GM12875 (cell line): ENCODE measurements around the gene NEUROD6.

Experiments
- H3K4me3 ChIP-seq: one replicate; pipeline ENCODE4 v1.5.1; 2011; ENCODE audit warnings: low read depth, low read length, control low read depth
- TF ChIP-seq, protein P1 (sequence below): IDR thresholded peaks from 2 replicates; pipeline ENCODE4 v1.5.1; 2011; ENCODE audit warnings: low read depth, mild to moderate bottlenecking, control low read depth, inconsistent platforms, low read length, moderate library complexity, borderline replicate concordance; ENCODE audit not compliant: insufficient read depth

The NEUROD6 gene

DNA sequence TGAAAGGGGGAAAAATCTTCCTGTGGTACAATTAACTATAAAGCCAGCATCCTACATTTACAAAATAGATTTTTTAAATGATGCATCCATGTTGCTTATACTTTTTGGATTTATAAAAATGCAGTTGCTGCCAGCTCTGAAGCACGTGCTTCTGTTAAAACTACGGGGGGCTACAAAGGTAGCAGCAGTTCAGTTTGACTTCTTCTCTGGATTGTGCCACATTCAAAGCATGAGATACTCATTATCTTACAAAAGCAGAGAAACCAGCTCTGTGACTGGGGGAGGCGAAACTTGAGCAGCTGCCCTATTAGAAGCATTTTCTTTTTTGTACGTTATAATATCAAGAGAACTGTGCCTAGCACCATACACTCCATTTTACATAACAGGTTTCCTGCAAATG is 31.1 kb downstream of the NEUROD6 start:
- TF ChIP-seq, protein P1, sequence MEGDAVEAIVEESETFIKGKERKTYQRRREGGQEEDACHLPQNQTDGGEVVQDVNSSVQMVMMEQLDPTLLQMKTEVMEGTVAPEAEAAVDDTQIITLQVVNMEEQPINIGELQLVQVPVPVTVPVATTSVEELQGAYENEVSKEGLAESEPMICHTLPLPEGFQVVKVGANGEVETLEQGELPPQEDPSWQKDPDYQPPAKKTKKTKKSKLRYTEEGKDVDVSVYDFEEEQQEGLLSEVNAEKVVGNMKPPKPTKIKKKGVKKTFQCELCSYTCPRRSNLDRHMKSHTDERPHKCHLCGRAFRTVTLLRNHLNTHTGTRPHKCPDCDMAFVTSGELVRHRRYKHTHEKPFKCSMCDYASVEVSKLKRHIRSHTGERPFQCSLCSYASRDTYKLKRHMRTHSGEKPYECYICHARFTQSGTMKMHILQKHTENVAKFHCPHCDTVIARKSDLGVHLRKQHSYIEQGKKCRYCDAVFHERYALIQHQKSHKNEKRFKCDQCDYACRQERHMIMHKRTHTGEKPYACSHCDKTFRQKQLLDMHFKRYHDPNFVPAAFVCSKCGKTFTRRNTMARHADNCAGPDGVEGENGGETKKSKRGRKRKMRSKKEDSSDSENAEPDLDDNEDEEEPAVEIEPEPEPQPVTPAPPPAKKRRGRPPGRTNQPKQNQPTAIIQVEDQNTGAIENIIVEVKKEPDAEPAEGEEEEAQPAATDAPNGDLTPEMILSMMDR = no peak
- H3K4me3 ChIP-seq = no peak overlapping the region

- no peak overlapping the region for H3K4me3 ChIP-seq
- TF ChIP-seq, protein P1 = no peak
These were observed 31.9 kb downstream of the NEUROD6 start for GRCh38 chr7:31308652-31309051.

GRCh38 chr7:31307972-31308371 is 32.6 kb downstream of the NEUROD6 start:
- H3K4me3 ChIP-seq = no peak overlapping the region
- TF ChIP-seq, protein P1 = no peak

DNA sequence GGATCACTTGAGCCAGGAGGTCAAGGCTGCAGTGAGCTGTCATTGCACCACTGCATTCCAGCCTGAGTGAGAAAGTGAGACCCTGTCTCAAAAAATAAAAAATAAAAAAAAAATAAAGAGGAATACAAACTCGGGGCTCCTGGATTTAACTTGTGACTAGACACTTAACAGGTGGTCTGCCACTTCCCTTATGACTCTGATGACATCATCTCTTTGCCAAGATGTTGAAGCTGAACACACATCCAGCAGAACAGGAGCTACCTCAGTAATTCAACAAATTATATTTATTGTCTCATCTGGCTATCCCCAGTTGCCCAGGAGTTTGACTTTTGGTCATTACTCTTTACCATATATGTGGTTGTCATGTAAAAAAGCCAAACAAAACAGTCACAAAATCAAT is 35.3 kb downstream of the NEUROD6 start:
- TF ChIP-seq, protein P1 = no peak
- H3K4me3 ChIP-seq = no peak overlapping the region

DNA sequence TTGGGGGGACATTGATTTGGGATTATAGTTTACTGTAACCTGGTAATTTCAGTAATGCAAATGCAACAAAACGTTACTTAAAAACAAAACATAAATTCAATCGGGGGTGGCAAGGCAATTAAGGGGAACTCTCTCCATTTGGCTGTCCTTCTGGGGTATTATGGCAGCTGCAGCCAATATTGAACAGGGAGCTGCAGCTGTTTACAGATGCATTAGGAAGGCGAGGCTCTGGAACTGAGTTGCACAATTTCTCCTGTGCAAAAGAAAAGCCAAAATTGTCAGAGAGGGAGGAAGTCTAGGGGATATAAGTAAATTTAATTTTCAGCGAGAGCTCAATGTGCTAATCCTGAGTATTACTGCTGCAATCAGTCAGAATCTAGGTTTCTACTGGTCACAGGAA is 36.1 kb downstream of the NEUROD6 start:
- TF ChIP-seq, protein P1 = no peak
- no peak overlapping the region for H3K4me3 ChIP-seq

DNA sequence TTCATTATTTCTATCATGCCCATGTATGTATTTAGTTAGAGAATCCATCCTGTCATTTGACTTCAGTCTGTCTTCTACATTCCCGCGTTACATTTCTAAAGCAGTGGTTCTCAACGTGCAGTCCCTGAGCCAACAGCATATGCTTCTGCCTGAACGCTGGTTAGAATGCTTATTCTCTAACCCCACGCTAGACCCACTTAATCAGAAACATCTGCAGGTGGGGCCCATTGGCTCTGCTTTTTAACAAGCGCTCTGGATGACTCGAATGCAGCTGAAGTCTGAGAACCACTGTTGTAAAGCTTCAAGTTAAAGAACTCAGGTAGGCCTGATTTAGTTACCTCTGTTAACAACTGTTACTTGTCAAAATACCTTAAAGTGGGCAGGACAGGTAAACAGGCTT is 38.2 kb downstream of the NEUROD6 start:
- TF ChIP-seq, protein P1 = no peak
- H3K4me3 ChIP-seq = no peak overlapping the region

GRCh38 chr7:31299336-31299735 is 41.2 kb downstream of the NEUROD6 start:
- TF ChIP-seq, protein P1 = no peak
- H3K4me3 ChIP-seq = no peak overlapping the region
